A549 treated with GW870086 at 1 μM for 4 hours (cell line): ENCODE measurements around the gene SRPK1. TPM values are rescaled to one million over a fixed set of nuclear protein-coding genes. Genes with fewer than 3 reads are reported as not detected.

ENCODE experiments used
- total RNA-seq: library from RNA; stranded (reverse); fragments of 200-300 nt; extraction: Qiagen RNA extraction; gene quantifications from 5 replicates; pipeline ENCODE4 v1.2.3, GENCODE V29; 2022; ENCODE audit warnings: low read depth

The SRPK1 gene
- total RNA-seq = 24.7 to 39.4 TPM (median 32.6 TPM) in 5 replicates

DNA sequence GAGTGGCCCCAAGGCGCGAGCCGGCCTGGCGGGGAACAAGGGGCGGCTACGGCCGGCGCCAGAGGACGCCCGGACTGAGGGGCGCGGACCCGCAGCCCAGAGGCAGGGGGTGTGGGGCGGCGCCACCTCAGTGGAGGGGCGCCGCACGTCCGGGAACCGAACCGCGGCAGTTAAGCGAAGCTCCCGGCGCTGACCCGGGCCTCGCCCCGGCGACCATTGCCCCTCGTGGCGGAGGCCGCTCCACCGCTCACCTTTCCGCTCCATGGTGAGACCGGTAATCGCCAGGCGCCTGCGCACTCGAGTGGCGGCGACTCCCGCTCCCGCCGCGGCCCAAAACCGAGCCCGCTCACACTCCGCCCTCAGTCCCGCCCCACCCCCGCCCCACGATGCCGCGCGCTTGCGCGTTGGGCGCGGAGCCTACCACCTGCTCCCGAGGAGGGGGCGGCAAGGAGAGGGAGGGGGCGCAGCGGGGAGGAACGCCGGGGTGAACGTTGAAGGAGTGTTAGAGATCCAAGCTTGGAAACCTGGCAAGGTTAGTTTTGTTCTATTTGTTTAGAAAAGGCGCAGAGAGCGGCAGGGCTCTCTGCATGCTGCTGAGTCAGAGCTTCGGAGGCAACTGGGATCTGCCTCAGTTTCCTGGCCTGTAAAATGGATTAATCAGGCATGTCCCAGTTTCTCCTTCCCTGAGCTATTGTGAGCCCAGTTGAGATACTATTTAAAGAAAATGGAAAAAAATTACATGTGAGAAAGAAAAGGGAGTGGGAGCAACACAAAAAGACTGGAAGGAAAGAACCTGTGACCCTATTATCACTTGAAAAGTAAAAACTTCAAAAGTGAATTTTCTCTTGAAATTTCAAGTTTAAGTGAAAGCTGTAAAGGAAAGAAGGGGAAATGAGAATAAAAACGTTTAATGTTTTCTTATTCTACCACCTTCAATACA lies at the start of gene SRPK1:
Gene SRPK1, minus strand, starts transcription at position 306 of the 940 bp plus-strand sequence. Its CDS starts 42 bp downstream, at position 264.

DNA sequence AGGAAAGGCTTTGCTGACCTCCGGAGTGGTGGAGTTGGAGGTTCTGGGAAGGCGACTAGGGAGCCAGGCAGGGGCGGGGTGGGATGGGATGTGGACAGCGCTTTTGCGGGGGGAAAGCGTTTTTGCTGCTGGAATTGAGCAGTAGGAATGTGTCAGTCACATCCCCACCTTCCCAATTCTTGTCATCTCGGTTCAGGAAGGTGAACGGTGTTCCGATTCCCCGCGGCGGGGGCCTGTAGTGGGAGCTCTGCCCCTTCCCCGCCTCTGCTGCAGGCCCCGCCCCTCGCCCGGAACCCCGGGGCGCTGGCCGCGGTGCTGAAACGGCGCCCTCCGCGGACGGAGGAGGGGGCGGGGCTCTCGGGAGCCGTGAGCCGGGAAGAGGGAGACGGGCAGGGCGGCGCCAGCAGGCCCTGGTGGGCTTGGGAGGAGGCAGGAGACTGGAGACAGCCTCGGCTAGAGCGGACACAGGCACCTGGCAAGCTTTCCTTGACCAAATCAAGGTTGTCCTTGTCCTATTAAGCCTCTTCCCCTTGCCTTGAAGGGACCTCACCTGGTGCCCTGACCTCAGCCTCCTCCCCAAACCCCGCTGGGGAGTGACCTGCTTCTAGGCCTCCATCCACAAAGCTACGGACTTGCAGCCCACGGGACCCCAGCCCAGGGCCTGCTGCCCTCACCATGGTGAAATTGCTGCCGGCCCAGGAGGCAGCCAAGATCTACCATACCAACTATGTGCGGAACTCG lies 115.7 kb downstream of the SRPK1 start, which contains the start of gene LHFPL5:
Gene LHFPL5, plus strand, starts transcription at position 357 of the 741 bp plus-strand sequence. Its CDS starts 319 bp downstream, at position 676.

Other genes starting within 250 kb of the SRPK1 start
- 40.6 to 57.1 TPM (median 47.9 TPM) in 5 replicates for gene FKBP5, start 232.2 kb downstream of the SRPK1 start, total RNA-seq
- gene ARMC12, start 184.1 kb downstream of the SRPK1 start, total RNA-seq = 0.25 to 0.63 TPM (median 0.35 TPM) in 5 replicates
- gene CLPSL2, start 144.5 kb downstream of the SRPK1 start, total RNA-seq = 0.79 to 2.0 TPM (median 1.3 TPM) in 4 of 5 replicates, not detected in the other
- gene CLPSL1, start 140.1 kb downstream of the SRPK1 start, total RNA-seq = not detected in 5 replicates
- gene CLPS, start 123.8 kb downstream of the SRPK1 start, total RNA-seq = not detected in 5 replicates
- gene LHFPL5, start 115.7 kb downstream of the SRPK1 start, total RNA-seq = 0.06 to 0.17 TPM (median 0.10 TPM) in 3 of 5 replicates, not detected in the others
- gene SLC26A8, start 103.5 kb upstream of the SRPK1 start, total RNA-seq = not detected in 5 replicates
- 21.7 to 28.6 TPM (median 25.7 TPM) in 5 replicates for gene MAPK14, start 106.7 kb upstream of the SRPK1 start, total RNA-seq
- gene MAPK13, start 209.4 kb upstream of the SRPK1 start, total RNA-seq = 0.63 to 0.96 TPM (median 0.79 TPM) in 5 replicates